Testis (tissue), 2 donors: ENCODE data around the gene GJB2.

ENCODE experiments used
- CTCF ChIP-seq, 3 experiments: fragments of 450-650 bp in 2 of 3; fragments of 200-600 bp in 1 of 3; sonication (generic) in 1 of 3; IDR thresholded peaks; one replicate each; pipeline ENCODE4 v1.5.1; 2016 to 2019; ENCODE audit warnings: antibody characterized with exemption in 3 of 3, mild to moderate bottlenecking in 2 of 3, moderate library complexity in 1 of 3
- POLR2A ChIP-seq: fragments of 450-650 bp; IDR thresholded peaks from one replicate; pipeline ENCODE4 v1.6.1; 2017; ENCODE audit warnings: antibody characterized with exemption, mild to moderate bottlenecking, moderate library complexity

GRCh38 chr13:20171364-20171763, 21.4 kb downstream of the GJB2 start:
- TF ChIP-seq CTCF (IDR thresholded peaks at IDR 0.05) (no peak), POLR2A (no peak)
